Activated T-cell treated with anti-CD3 and anti-CD28 coated beads, Interleukin-2, amount 50 U/mL, for 24 hours (primary cell): ENCODE data around the gene TESMIN.

Experiments
- DNase-seq: peaks from one replicate; pipeline ENCODE4 v3.0.0-alpha.2; 2020
- H3K27ac Mint-ChIP-seq: 2 replicates; pipeline ENCODE4 v1.8.0; 2020; ENCODE audit warnings: mild to moderate bottlenecking, mixed read lengths
- H3K27me3 Mint-ChIP-seq: 2 replicates; pipeline ENCODE4 v1.8.0; 2020; ENCODE audit warnings: mixed read lengths
- H3K36me3 Mint-ChIP-seq: 2 replicates; pipeline ENCODE4 v1.8.0; 2020; ENCODE audit warnings: low read depth, mixed read lengths
- H3K4me1 Mint-ChIP-seq: 2 replicates; pipeline ENCODE4 v1.8.0; 2020; ENCODE audit warnings: low read depth, mixed read lengths
- H3K4me3 Mint-ChIP-seq: 2 replicates; pipeline ENCODE4 v1.8.0; 2020; ENCODE audit warnings: mild to moderate bottlenecking, moderate library complexity, mixed read lengths
- H3K9me3 Mint-ChIP-seq: 2 replicates; pipeline ENCODE4 v1.8.0; 2020; ENCODE audit warnings: mixed read lengths

The TESMIN gene

DNA sequence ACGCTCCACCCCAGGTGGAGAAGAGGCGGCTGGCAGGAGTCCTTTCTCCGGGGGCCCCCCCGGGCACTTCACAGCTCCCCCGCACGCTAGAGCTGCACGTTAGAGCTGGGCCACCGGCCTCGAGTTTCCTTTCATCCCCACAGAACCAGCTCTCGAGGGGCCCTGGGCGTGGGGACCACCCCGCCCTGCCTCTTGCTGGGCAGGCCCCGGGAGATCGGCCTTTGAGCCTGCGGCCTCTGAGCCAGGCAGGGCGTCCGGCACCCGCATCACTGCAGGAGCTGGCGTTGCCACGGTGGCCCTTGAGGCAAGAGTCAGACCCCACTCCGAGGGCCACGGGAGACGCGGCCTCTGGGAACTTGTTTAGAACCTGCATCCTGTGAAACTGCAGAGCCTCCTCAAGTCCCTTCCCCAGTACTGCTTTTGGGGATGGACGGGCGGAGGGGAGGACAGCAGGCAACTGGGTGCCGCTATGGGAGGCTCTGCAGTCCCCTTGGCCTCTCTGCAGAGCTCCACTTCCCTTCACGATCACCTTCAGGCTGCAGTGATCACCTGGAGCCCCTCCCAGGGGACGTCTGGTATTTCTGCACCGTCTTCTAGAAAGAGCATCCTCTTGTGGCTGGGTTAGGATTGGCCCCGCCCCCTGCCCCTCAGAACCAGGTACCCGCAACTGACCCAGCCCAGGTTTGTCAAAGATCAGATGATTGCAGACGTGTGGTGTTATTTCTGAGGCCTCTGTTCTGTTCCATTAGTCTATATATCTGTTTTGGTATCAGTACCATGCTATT, 80.9 kb downstream of the TESMIN start:
- Mint-ChIP-seq H3K9me3 (no peaks in the 10 kb centered on the region), H3K27me3 (no peaks in the 10 kb centered on the region), H3K36me3 (no peaks in the 10 kb centered on the region), H3K4me3 (no peak overlapping the region), H3K4me1 (no peaks in the 10 kb centered on the region), H3K27ac (no peak overlapping the region)
- no peak for DNase-seq

DNA sequence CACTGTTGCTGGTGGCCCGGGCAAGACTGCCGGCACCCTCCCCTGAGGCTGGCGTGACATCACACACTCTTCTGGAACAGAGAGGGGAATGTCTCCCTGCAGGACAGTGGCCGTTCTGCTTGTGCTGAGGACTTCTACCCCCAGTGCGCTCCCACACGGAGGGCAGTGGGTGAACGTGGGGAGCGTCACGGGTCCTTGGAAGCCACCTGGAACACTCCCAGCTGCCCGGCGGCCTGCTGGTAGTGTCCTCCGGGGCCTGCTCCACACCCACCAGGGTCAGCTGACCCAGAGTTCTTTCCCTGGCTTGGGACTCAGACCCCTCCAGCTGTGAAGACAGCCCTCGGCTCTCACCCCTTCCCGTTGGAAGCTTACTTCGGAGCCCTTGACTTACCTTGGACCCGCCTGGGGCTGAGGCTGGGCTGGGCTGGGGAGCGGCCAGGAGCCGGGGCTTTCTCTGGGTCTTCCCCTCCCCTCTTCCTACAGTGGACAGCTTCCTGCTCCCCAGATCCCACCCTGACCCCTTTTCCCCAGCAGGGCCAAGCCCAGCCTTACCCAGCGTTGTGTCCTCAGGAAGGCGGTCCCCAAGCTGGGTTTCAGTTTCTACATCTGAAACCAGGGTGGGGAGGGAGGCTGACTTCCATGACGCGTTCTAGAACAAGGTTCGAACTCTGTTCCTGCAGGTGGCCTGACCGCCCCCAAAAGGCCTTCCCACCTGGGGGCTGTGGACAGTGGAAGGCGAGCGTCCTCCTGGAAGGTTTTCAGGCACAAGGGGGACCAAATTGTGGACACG, 81.8 kb downstream of the TESMIN start:
- no peak overlapping the region for H3K4me3 Mint-ChIP-seq
- no peaks in the 10 kb centered on the region for H3K36me3 Mint-ChIP-seq
- no peaks in the 10 kb centered on the region for H3K9me3 Mint-ChIP-seq

DNA sequence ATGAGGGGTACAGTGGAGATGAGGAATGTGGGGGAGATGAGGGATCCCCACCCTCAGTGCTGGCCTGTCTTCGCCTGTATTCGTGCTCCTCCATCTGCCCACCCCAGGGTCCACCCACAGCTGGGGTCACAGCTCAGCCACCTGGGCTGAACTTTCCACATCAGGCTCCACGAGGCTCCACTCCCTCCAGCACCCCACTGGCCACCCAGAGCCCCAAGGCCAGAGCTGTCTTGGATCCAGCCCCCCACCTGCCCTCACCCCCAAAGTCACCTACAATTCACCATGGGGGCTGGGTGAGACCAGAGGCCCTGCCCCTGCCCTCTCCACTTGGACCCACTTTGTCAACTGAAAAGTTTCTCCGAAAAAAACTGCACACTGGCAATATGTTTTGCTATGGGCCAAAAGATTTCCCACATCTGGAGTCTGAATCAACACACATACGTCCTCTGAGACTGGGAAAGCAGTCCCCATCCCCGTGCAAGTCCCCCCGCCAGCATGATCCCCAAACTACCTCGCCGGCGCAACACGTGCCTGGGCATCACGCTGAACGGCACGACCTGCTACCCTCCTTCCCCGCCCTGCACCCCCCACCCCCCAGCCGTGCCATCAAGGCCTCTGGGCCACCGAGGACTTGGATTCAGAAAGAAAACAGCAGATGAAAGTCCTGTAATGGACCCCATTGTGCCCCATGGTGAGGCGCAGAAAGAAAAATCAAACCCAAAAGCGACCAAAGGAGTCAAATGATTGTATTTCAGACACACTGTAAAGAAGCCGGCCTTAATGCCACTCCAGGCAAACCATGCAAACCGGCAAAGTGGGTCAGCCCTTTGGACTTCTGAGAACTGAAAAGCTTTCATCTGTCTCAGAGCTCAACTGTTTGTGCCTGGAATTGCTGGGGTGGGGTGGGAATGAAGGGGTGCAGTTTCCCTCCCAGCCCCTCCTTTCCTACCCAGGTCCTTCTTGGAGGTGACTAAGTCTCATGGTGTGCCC, 83.5 kb downstream of the TESMIN start:
- no peak for DNase-seq
- H3K4me3 Mint-ChIP-seq, result no peak overlapping the region
- H3K36me3 Mint-ChIP-seq, result no peaks in the 10 kb centered on the region
- H3K4me1 Mint-ChIP-seq, result no peaks in the 10 kb centered on the region
- no peak overlapping the region for H3K27ac Mint-ChIP-seq
- H3K27me3 Mint-ChIP-seq, result peaks cover 5% of the 10 kb centered on the region
- no peaks in the 10 kb centered on the region for H3K9me3 Mint-ChIP-seq

More for the DNA sequence above, 81.8 kb downstream of the TESMIN start:
- Mint-ChIP-seq H3K27ac (no peak overlapping the region), H3K27me3 (no peaks in the 10 kb centered on the region), H3K4me1 (no peaks in the 10 kb centered on the region)
- no peak for DNase-seq

DNA sequence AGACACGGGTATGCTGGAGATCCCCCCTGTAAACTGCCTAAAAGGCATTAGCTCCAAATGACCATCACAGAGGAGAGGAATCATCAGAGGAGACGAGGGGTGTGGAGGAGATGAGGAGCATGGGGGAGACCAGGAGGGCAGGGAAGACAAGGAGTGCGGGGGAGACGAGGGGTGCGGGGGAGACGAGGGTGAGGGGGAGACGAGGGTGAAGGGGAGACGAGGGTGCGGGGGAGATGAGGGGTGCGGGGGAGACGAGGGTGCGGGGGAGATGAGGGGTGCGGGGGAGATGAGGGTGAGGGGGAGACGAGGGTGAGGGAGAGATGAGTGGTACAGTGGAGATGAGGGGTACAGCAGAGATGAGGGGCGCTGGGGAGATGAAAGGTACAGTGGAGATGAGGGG, 84.5 kb downstream of the TESMIN start:
- Mint-ChIP-seq H3K4me3 (no peak overlapping the region), H3K4me1 (no peaks in the 10 kb centered on the region), H3K36me3 (no peaks in the 10 kb centered on the region), H3K27me3 (peaks cover 5% of the 10 kb centered on the region), H3K27ac (no peak overlapping the region), H3K9me3 (no peaks in the 10 kb centered on the region)
- no peak for DNase-seq

GRCh38 chr11:68665436-68665835, 85.9 kb downstream of the TESMIN start:
- no peak for DNase-seq
- Mint-ChIP-seq H3K36me3 (no peaks in the 10 kb centered on the region), H3K9me3 (no peaks in the 10 kb centered on the region), H3K27me3 (peaks cover 5% of the 10 kb centered on the region), H3K27ac (no peak overlapping the region), H3K4me1 (no peaks in the 10 kb centered on the region), H3K4me3 (no peak overlapping the region)

DNA sequence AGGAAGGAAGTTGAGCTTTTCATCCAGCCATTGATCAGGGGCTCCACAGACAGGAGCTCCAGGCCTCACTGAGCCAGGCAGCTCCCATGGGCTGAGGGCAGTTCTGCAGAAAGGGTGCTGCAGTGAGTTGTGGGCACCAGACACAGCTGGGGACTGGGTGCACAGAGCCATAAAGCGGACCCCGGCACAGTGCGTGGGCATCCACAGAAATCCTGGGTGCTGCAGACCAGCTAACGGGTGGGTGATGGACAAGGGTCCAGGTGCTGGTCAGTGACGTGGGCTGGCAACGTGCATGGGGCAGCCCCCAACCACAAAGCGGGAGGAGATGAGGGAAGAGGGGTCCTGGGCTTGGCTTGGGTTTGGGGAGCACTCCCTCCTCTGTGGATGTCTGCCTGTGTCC, 86.4 kb downstream of the TESMIN start:
- Mint-ChIP-seq H3K27me3 (peaks cover 5% of the 10 kb centered on the region), H3K4me3 (no peak overlapping the region), H3K9me3 (no peaks in the 10 kb centered on the region), H3K36me3 (no peaks in the 10 kb centered on the region), H3K4me1 (no peaks in the 10 kb centered on the region), H3K27ac (no peak overlapping the region)
- no peak for DNase-seq

GRCh38 chr11:68664141-68664540, 87.2 kb downstream of the TESMIN start:
- Mint-ChIP-seq H3K4me1 (no peaks in the 10 kb centered on the region), H3K36me3 (no peaks in the 10 kb centered on the region), H3K27ac (no peak overlapping the region), H3K9me3 (no peaks in the 10 kb centered on the region), H3K4me3 (no peak overlapping the region), H3K27me3 (peaks cover 5% of the 10 kb centered on the region)
- DNase-seq, result no peak

- no peaks in the 10 kb centered on the region for H3K9me3 Mint-ChIP-seq
- H3K4me1 Mint-ChIP-seq, result no peaks in the 10 kb centered on the region
- no peaks in the 10 kb centered on the region for H3K36me3 Mint-ChIP-seq
- no peak overlapping the region for H3K4me3 Mint-ChIP-seq
- DNase-seq, result no peak
- H3K27ac Mint-ChIP-seq, result no peak overlapping the region
- peaks cover 5% of the 10 kb centered on the region for H3K27me3 Mint-ChIP-seq
These were observed 87.8 kb downstream of the TESMIN start for GRCh38 chr11:68663482-68664010.

DNA sequence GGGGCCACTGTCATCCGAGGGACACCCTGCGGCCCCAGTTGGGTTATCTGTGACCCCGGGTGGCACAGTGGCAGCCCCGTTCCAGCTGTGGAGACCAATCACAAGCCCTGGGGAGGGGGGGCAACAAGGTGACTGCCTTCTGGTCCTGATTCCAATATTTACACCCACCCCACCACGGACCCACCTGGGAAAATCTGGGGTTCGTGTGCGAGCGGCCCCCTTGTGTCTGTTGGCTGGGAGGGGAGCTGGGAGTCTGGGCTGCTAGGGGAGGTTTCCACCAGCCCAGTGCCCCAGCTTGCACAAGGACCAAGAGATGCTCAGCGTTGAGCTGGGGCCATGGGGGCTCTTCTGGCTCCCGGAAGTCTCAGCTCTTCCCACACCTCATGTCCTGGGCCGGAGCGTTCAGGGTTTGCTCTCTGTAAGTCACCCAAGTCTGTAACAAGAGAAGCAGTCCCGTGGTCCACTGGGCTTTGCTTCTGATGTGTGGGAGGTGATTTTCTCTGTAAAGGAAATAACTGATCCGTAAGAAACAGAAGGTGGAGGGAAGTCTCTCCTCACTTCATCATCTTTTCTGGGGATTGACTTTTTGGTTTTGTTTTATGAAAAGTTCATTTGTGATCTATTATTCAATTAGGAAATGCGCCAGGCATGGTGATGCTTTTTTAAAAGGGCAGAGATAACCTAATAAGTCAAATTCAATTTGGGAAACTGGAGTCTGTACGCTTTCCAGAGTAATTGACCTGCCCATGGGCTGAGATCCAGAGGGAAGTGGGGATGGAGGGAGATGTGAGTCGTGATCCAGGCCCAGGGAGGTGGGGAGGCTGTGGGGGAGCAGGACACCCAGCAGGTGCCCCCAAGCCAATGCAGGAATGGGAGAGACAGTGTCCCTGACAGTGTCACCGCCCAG, 89.4 kb downstream of the TESMIN start:
- H3K36me3 Mint-ChIP-seq, result no peaks in the 10 kb centered on the region
- no peaks in the 10 kb centered on the region for H3K9me3 Mint-ChIP-seq
- peaks cover 8% of the 10 kb centered on the region for H3K27me3 Mint-ChIP-seq
- no peak for DNase-seq
- no peak overlapping the region for H3K27ac Mint-ChIP-seq
- no peak overlapping the region for H3K4me3 Mint-ChIP-seq
- H3K4me1 Mint-ChIP-seq, result no peaks in the 10 kb centered on the region

GRCh38 chr11:68661014-68661413, 90.3 kb downstream of the TESMIN start:
- Mint-ChIP-seq H3K27ac (no peak overlapping the region), H3K4me1 (no peaks in the 10 kb centered on the region), H3K27me3 (peaks cover 15% of the 10 kb centered on the region), H3K4me3 (no peak overlapping the region), H3K36me3 (no peaks in the 10 kb centered on the region), H3K9me3 (no peaks in the 10 kb centered on the region)
- DNase-seq, result no peak

DNA sequence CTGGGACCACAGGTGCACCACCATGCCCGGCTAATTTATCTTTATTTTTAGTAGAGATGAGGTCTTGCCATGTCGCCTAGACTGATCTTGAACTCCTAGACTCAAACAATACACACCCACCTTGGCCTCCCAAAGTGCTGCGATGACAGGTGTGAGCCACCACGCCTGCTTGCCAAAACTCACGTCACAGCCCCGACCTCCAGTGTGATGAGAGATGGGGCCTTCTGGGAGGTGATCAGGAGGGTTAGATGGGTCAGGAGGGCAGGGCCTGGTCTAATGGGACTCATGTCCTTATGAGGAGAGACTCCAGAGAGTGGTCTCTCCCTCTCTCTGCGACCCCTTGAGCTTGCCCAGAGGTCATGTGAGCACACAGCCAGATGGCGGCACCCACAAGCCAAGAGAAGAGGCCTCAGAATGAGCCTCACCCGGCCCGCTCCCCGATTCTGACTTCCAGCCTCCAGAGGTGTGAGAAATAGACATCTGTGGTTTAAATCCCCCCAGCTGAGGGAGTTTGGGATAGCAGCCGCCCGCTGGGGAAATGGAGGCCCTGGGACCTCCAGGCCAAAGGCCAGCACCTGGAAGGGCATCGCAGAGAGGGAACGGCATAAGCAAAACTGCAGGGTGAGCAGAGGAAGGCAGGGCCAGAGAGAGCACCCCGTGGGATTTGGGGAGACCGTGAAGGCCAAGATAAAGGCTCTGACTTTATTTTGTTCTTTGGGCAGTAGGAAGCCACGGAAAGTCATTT, 91.1 kb downstream of the TESMIN start:
- DNase-seq, result no peak
- no peaks in the 10 kb centered on the region for H3K36me3 Mint-ChIP-seq
- H3K9me3 Mint-ChIP-seq, result no peaks in the 10 kb centered on the region

DNA sequence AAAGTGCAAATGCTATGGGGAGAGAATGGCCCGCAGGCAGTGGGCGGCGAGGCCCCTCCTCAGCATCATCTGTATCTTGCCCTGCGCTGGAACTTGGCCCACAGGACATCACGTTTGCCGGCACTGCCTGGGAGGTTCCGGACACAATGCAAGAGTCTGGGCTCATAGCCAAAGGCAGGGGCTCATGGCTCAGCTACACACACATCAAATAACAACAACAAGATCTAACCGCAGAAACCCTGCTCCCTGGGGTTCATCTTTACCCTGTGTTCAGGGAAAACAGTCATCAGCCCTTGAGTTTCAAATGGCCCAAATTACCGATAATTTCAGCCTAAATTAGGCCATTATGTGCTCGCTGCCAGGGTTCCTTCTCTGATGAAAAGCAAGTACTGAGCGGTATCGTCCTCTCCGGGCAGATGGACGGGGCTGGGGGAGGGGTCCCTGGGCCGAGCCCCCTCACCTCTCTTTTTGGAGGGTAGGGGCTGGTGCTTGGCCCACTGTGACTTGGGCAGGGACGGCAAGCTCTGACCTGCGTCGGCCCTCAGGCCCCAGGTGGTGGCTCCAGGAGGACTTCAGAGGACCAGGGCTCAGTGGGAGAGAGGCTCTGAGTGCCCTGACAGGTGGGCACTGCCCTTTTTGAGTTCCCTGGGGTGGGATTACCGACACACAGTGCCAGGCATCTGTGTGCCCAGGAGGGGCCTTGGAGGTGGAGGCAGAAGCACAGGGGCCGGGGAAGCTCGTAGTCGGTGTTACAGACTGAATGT, 92.0 kb downstream of the TESMIN start:
- no peak overlapping the region for H3K4me3 Mint-ChIP-seq
- H3K27ac Mint-ChIP-seq, result no peak overlapping the region
- DNase-seq, result no peak
- H3K27me3 Mint-ChIP-seq, result peaks cover 24% of the 10 kb centered on the region
- H3K4me1 Mint-ChIP-seq, result no peaks in the 10 kb centered on the region
- H3K36me3 Mint-ChIP-seq, result no peaks in the 10 kb centered on the region
- no peaks in the 10 kb centered on the region for H3K9me3 Mint-ChIP-seq

More for the DNA sequence above, 91.1 kb downstream of the TESMIN start:
- no peak overlapping the region for H3K4me3 Mint-ChIP-seq
- no peak overlapping the region for H3K27ac Mint-ChIP-seq
- H3K4me1 Mint-ChIP-seq, result no peaks in the 10 kb centered on the region
- peaks cover 22% of the 10 kb centered on the region for H3K27me3 Mint-ChIP-seq
